GM12872 (cell line): ENCODE results near the gene TTYH3.

Source experiments
- CTCF ChIP-seq: IDR thresholded peaks from 3 replicates; pipeline ENCODE4 v1.5.1; 2011; ENCODE audit warnings: low read depth, mild to moderate bottlenecking, low read length, moderate library complexity; ENCODE audit not compliant: insufficient read depth

Gene TTYH3

GRCh38 chr7:2637505-2638223 lies 5.9 kb downstream of the TTYH3 start:
- TF ChIP-seq CTCF = no peak

- TF ChIP-seq CTCF = no peak
Measured at GRCh38 chr7:2638224-2638991, 6.6 kb downstream of the TTYH3 start.

GRCh38 chr7:2639181-2639681 lies 7.4 kb downstream of the TTYH3 start:
- no peak for TF ChIP-seq CTCF

DNA sequence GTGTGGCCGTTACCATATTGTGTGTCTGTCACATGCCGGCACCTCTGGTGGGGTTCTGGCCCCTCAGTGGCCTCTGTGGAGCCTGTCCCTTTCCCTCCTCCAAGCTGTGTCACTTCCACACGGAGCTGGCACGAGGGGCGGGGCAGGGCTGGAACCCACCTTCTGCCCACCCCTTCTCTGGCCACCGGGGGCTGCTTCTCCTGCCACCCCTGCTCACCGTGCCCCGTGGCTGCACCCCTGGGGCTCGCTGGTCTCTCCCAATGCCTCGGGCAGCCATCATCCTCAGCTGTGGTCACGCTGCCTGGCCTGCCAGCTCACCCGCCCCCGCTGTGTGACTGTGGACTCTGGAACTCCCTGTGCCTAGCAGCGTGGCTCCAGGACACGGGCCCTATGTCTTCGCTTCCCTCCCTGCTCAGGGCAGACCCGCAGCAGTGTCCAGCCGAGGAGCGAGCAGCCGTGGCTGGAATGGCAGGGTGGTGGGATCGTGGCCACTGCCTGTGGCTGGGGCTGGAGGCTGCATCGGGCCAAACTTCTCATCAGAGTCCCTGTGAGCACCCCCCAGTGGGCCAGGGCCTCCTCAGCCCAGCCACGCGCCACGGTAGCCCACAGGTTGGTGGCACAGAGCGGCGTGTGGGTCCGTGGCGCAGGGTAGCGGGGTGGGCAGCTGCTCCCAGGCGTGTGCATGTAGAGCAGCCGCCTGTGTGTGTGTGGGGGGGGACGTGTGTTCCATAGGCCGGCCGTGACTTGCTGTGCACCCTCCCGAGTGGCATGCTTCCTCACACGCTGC lies 8.1 kb downstream of the TTYH3 start:
- no peak for TF ChIP-seq CTCF

- TF ChIP-seq CTCF = no peak
Measured at GRCh38 chr7:2640482-2640830, 8.7 kb downstream of the TTYH3 start.

DNA sequence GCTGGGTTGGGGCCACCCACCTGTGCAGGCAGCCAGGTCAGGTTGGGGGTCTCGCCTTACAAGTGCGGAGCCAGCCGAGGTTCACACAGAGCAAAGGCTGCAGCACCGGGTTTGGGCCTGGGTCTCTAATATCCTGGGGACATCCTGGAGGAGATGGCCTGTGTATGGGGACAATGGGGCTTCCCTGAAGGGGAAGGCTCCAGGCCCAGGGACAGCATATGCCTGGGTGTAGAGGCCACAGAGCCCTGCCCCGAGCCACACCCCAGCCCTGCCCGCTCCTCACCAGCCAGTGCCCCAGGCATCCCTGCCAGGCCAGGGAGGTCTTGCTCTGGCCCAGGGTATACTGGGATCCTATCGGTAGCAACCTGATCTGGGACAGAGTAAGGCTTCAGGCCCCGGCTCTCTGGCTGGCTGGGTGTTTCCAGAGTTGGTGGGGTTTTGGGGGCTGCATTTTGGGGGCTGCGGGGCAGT lies 9.1 kb downstream of the TTYH3 start:
- no peak for TF ChIP-seq CTCF
